ENCODE results near the gene ELF4.
A peak's percentile ranks its signal among the peaks of the same experiment; 100 is the strongest.

Gene ELF4

DNA sequence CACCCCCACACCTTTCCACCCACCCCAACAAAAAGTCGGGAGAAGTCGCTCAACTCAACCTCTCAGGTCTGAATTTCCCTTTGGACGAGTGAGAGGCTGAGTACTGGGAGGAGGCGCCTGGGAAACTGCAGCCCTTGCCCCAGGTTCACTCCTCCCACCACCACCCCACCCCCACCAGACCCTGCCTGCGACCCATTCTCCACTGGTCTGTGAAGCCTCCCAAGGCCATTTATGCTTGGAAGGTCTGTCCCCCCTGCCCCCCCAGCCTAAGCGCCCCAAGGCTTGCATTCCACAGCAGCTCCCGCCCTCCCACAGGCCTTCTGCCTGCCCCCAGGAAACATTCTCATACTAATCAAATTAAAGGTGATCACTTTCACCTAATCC, 27.2 kb downstream of the ELF4 start:
- DNase-seq = no peak

DNA sequence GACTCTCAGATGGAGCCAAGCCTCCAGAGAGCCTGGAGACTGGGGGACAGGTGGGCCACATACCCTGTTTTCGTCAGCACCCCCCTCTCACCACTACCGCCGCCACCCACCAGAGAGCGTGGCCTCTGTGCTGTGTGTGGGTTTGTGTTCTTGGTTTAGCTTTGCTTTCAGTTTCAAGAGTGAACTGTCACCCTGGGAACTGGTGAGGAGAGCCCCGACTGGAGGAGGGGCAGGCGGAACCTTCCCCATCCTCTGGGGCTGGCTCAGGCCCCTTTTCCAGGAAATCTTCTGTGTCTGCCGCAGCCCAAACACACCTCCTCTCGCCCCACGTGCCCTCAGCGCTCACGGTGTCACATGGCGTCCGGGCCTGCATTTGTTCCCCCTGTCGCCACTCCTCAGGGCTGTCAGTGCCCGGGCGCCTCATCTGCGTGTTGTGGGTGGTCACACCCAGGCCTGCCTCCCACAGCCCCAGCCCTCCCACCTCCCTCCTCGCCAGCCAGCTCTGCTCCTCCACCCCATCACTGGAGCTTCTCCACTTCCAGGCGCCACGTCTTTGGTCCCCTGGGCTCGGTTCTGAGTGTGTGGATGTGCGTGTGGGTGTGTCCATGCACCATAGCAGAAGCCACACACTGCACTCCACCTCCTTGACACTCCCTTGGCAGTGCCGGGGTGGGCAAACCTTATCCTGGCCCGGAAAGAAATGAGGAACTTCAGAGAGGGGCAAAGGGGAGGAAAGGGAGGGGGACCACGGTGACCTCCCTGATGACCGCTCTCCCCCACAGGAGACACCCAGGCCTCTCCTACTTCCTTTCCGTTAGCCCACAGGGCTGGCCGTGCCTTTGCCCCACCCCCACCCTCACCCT, 27.8 kb downstream of the ELF4 start:
- DNase-seq = peak; percentile 84

DNA sequence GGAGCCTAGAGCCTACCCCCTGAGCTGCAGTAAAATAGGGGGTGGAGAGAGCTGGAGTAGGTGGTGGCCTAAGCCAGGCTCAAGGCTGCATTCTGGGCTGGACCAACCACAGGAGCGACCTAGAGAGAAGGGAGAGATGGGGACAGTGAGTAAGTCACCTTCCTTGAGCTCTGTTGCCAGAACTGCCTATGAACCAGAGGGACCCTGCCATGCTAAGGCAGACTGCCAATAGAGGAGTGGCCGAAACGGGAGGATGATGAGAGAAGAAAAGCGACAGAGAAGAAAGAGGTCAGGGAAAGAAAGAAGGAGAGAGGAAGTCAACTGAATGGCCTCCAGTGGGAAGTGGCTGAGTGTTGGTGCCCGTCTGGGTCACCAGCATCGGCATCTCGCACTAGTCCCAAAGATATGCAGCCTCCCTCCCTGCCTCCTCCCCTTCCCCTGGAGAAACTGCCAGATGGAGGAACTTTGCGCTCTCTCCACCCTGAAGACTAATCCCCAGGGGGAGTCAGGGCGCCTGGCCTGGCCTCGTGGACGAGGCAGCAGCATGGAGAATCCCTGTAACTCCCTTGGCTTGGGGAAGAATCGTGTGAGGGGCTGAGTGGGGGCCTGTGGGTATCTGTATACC, 28.8 kb downstream of the ELF4 start:
- no peak for DNase-seq

DNA sequence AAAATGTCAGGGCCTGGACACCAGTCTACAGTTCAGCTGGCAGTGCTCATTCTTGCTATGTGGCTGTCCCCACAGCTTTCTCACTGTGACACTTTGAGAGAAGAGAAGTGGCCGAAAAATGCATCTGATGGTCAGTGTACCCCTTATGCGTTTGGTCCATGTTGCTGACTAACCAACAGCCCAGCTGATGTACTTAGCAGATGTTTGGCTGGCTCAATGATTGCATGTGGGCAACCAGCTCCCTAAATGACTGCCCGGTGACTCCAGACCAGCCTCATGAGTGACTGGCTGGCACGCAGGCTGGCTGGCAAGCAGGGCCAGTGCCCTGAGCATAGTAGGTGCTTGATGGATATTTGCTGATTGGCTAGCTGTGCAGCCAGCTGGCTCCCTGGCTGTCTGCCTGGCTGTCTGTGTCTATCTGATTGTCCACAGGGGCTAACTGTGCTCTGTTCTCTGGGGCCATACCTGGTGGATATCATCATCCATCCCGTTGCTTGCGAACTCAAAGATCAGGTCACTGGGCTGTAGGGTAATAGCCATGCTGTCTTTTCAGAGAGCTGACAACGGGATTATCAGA, 29.4 kb downstream of the ELF4 start:
- DNase-seq = no peak

DNA sequence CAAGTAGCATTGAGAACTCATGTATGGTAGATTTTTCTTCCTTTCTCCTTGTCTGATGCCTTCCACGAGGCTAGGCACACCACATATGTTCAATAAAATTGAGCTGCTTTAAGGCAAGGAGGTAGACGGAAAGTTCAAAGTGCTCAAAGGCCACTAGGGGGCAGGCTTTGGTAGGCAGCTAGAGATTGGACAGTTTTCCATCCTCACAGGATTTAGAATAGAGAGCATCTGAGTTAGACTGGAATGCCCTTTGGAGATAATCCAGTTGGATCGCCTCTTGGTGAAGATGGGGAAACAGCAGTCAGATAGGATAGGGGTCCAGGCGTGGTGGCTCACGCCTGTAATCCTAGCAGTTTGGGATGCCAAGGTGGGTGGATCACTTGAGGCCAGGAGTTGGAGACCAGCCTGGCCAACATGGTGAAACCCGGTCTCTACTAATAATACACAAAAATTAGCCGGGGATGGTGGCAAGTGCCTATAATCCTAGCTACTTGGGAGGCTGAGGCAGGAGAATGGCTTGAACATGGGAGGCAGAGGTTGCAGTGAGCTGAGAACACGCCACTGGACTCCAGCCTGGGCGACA, 30.4 kb downstream of the ELF4 start:
- peak; percentile 64 for DNase-seq

DNA sequence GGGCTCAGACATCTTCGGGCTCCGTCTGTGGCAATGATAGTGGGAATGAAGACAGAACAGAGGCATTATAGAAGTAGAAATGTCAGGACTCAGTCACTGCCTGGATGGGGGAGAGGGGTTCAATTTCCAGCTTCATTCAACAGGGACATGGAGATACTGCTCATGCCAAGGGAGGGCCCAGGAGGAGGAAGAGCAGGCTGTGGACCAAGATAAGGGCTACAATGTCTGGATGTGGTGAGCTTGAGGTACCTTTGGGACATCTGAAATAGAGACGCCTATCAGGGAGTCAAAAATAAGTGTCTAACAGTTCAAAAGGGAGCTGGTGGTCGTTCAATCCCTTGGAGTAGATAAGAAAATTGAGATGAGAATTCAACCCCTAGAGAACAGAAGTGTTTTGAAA, 34.5 kb downstream of the ELF4 start:
- no peak for DNase-seq

DNA sequence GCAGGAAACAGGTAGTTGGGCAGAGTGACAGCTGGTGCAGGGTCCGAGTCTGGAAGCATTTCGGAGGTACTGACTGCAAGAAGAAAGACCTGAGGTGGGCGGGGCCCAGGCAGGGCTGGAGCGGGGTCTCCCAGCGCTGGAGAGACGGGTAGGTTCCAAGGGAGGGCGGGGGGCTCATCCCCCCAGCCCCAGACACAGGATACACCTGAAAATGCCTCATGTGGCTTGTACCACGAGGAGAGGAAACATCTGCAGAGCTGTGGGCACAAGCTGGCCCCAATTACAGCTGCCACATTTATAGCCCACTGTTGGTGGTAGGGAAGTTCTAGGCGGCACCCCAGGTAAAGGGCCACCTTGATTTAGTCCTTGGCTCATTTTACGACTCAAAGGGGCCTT, 38.0 kb downstream of the ELF4 start:
- DNase-seq = no peak

DNA sequence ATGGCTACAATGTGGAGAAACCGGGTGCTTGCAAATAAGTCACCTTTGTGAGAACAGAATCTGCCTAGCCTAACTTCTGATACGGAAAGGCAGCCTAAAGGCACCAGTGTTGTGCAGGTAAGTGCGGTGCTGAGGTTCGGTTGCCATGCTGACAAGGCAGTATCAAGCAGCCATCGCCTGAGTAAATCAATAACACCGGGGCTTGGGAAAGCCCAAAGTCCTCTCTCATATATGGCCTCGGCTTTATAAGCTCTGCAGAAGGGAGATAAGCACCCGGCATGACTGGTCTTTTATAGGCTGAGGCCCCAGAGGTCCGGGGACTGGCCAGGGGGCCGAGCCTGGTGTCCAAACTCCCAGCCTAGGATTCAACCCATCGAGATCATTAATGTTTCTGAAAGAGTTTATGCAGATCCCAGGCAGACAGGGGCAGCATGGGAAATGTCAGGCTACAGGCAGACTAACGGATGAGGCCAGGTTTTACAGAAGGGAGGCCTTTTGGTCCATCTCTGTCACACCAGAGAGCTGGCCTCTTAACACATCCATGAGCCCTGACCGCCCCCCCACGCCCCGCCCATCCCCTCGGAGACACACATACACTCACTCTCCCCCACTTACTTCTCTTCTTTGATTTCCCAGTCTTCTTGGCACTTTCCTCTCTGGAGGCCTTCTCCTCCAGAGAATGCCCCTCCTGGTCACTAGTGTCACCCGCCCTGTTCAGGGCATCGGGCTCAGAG, 38.5 kb downstream of the ELF4 start:
- no peak for DNase-seq

DNA sequence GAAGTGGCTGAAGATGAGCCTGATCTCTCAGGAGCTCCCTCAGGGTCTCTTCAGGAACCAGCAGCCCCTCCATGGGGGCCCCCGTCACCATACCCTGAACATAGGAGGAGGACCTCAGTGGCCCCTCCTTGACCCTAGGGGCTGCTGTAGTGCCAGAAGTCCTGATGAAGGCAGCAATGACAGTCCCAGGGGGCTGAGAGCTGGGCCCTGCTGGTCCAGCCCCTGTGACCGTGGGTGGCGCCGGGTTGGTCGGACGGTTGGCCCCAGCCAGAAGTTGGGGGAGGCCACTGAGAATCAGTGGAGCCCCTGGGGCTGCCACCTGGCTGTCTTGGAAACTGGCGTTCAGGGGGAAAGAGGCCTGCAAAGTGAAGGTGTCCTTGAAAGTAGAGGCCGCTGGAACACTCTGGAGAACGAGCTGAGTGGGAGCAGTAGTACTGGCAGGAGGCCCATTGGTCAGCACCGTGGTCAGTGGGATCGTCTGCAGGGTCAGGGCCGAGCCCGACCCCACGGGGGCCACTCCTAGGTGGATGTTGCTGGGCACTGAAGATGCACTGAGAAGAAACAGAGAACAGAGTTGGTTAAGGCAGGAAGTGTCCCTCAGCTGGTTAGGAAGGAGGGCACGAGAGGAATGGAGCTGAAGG, 43.2 kb downstream of the ELF4 start:
- no peak for DNase-seq

DNA sequence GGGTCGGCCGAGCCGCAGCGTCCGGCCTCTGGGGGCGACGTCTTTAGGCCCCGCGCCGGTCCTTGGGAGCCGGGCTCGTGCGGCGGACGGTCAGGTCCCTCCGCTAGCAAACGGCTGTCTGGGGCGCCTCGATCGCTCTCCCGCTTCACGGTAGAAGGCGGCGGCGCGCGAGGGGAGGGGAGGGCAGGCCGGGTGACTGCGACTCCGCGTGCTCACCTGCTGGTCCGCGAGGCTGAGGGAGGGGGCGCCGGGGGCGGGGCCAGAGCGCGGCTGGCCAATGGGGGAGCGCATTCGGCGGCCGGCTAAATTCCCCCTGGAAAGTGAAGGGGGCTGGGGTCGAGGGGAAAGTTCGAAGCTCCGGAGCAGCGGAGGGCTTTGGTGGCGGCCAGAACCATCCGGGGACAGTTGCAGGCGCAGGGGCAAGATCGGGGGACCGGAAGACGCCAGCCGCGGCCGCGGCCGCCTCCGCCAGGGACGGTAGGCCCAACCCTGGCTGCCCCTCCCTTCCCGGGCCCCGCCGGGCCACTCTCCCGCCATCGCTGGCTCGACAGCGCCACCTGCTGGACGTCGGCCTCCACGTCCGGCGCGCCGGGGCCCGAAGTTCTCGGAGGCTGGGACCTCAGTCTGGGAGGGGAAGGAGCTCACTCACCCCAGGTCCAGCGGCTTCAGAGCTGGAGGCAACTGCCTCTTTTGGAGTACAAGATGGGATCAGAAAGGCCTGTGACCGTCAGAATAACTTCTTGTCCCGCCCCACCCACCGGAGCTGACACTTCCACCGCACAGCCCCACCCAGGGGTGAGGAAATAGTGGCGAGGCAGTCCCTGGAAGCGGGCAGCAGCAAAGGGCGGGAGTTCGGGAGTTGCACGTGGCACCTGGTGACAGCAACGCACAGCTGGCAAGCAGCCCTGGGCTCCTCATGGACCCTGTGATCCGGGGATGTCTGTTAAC, 49.9 kb downstream of the ELF4 start:
- peak; percentile 85 for DNase-seq

DNA sequence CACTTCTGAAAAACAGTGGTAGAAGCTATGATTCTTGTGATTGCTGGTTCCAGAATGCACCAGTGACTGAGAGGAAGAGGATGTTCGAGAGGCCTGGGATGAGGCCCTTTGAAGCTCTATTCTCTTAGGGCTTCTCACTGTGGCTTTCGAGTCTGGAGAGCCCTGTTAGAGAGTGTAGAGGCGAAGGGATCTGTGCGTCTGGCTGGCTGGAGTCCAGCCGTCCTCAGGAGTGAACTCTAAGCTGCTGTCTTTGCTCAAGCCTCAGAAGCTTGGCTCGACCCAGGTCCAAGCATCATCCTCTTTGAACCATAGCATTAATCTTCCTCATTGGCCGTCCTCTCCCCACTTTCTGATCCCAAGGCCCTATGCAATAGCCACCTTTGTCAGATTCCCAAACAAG, 51.6 kb downstream of the ELF4 start:
- DNase-seq = no peak

DNA sequence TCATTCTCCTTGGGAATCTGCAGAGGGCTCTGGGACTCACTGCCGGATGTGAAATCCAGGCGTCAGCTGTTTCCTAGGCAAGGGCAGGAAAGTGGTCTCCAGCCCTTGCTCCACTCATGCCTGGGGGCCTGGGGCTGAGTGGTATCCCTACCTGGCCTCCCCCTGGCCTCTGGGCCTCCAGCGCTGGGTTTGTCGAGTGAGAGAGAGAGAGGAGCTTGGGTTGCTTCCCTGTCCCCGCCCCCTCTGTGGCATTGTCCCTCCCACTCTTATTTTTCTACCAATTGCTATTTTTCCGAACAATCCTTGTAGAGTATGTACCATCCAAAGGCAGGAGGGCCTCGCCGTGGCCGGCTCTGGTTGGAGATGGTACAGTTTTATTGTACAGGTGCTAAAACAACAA, 53.1 kb downstream of the ELF4 start:
- DNase-seq = no peak

DNA sequence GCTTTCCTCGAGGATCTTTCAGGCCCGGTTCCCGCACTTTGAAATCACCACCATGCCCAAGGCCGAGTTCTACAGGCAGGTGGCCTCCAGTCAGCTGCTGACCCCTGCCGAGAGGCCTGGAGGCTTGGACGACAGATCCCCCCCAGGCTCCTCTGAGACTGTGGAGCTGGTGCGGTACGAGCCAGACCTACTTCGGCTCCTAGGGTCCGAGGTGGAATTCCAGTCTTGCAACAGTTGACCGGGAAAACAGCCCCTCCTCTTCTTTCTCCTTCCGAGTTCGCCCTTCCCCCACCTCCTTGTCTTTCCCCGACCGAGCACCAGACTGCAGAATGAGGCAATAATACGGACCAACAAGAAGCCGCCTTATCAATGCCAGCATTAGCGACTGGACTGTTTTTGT, 54.4 kb downstream of the ELF4 start:
- no peak for DNase-seq

DNA sequence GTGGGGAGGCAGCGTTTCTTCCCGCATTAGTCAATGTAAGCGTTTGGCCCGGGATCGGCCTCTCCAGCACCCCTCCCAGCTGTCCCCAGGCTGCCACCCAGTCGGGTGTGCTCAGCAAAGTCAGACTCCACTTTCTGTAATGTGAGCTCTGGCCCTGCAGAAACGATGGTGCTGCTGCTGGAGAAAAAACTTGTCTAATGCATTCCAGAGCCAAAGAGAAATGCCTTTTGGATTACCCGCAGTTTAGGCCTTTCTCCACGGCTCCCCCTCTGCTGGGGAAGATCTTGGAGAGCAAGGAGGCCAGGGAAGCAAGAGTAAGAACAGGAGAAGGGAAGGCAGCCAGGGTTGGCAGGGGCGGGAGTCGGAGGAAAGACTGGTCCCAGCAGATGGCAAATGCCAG, 55.2 kb downstream of the ELF4 start:
- DNase-seq = no peak

DNA sequence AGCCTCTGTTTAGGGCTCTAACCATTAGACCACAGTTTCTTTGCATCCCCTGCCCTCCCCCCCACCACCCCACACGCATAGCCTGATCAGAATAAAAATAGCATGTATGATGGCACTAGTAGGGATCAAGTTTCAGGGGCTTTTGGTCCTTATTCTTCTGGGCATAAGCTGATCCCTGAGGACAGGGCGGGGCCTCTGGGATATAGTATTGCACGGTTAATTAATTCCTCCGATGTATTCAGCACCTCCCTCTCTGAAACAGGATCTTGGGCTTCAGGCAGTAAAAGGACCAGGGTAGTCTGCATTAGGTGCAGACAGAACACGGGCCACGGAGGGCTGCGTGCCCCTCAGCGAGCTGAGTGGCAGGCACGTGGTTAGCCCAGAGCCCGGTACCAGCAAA, 57.1 kb downstream of the ELF4 start:
- no peak for DNase-seq

DNA sequence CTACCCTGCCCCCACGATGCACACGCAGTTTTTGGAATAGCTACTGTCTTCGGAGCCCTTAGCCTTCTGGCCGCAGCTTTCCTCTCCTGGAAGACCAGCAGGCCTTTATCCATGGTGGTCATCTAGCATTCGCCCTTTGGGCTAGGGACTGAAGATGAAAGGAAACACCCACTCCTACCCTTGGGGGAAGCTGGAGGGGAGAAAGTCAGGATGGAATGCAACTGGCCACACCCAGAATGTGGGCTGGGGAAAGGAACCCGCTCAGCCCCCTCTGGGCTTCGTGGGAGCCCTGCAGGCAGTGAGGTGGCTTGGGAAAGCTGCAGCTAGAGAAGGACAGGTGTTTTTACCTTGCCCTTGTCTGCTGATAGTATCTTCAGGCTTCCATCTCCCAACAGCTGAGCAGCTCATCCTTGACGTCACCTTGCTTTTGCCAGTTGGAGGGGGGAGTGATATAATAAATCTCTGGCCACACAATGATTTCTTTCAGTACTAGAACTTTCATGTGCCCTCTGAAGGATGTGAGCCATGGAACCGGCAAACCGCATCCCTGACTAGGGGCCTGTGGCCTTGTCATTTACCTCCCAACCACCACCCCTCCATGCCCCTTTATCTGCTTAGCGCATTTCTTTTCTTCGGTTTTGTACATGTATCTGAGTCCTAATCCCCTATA, 59.0 kb downstream of the ELF4 start:
- no peak for DNase-seq

DNA sequence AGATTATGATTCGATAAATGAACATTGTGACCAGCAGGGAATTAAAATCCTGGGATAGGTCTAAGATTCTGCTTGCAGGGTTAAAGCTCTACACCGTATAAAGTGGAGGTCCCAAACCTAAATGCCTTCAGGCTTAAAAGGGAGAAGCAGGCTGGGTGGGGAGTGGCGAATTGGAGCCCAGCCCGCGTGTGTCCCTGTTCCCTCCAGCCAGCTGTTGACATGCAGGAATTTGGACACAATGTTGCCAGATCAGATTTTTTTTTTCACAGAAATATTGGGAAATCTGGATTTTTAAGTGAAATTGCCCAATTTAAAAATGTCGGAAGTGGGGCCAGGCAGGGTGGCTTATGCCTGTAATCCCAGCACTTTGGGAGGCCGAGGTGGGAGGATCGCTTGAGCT, 60.5 kb downstream of the ELF4 start:
- no peak for DNase-seq

DNA sequence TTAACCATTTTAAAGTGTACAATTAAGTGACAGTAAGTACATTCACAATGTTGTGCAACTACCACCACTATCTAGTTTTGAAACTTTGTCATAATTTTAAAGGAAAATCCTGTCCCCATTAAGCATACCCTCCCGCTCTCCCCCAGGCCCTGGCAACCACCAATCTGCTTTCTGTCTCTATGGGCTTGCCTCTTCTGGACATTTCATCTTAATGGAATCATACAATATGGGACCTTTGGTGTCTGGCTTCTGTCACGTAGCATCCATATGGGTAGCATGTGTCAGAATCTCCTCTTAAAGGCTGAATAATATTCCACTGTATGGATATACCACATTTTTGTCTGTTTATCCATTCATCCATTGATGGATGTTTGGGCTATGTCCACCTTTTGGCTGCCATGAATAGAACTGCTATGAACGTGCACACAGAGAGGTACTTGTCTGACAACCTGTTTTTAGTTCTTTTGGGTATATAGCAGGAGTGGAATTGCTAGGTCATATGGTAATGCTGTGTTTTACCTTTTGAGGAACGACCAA, 61.5 kb downstream of the ELF4 start:
- DNase-seq = no peak

DNA sequence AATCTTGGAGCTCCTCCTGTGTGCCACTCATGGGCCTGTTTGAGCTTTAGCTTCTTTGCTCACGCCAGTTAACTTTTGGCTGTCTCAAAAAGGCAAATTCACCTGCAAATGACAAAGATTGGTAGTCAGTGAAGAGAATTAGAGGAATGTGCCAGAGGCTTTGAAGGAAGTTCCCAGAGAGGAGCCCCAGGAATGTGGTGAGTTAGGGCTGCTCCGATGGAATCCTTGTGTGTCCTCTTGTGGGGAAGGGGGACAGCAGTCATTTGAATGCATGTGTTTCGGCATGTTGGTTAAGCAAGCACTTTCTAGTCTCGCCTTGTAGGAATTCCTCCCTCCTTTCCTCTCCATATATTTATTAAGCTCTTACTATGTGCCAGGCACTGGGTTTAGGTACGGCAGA, 62.9 kb downstream of the ELF4 start:
- no peak for DNase-seq

DNA sequence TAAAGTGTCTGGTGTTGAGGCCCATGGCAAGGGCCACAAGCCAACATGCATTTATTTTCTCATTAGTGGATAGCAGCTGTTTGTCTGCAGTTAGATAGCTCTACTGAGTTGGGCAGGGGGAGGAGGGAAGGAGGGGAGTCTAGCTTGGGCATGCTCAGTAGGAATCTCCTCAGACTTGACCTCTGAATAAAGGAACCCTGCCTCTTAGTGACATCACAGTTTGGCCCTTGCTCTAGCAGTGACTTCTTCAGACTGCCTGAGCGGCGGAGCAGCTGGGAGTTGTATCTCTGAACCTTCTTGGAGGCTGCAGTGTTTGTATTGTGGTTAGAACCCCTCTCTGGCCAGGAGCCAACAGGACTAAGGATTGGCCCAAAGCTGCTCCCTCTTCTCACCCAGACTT, 70.5 kb downstream of the ELF4 start:
- no peak for DNase-seq

DNA sequence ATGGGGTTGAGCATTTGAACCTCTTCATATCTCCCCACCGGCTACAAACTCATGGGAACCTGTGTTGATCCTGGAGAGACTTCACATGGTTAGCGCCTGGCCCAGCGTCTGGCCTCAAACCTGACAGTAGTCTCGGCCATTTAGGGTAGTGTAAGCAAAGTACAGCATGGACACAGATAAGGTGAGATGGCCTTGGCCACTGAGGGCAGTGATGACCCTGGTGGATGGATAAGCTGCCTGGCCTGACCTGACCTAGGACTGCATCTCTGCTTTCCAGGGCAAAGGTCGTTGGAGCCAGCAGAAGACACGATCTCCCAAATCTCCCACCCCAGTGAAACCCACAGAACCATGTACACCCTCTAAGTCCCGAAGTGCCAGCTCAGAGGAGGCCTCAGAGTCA, 76.1 kb downstream of the ELF4 start:
- DNase-seq = no peak
